CD14-positive monocyte (primary cell): ENCODE results near the gene DUS4L. TPM values are rescaled to one million over a fixed set of nuclear protein-coding genes. Genes with fewer than 3 reads are reported as not detected.
A peak's percentile ranks its signal among the peaks of the same experiment; 100 is the strongest.

ENCODE experiments used
- DNase-seq, 3 donors: peaks; one replicate each; pipeline ENCODE4 v3.0.0-alpha.2; 2011 to 2022
- H2AFZ ChIP-seq: 2 replicates; pipeline ENCODE4 v1.6.0; 2012; ENCODE audit warnings: mild to moderate bottlenecking, low read depth, low read length, inconsistent platforms; ENCODE audit not compliant: insufficient read depth, poor library complexity, severe bottlenecking
- H3K27ac ChIP-seq, 2 donors: 1 replicate in 1 of 2; 2 replicates in 1 of 2; pipeline ENCODE4 v1.5.1; 2012 to 2013; ENCODE audit warnings: low read length in 2 of 2, control low read depth in 1 of 2, inconsistent platforms in 1 of 2, low read depth in 1 of 2, mild to moderate bottlenecking in 1 of 2
- H3K27me3 ChIP-seq, 2 donors: one replicate each; pipeline versions ENCODE4 v1.6.0 to v1.6.1; 2011 to 2013; ENCODE audit warnings: low read length in 2 of 2; ENCODE audit not compliant: control insufficient read depth in 2 of 2, insufficient read depth in 2 of 2
- H3K36me3 ChIP-seq, 2 donors: replicated peaks in 1 of 2; 1 replicate in 1 of 2; 2 replicates in 1 of 2; pipeline versions ENCODE4 v1.5.1 to v1.6.1; 2012 to 2013; ENCODE audit warnings: low read length in 2 of 2, control low read depth in 1 of 2, inconsistent platforms in 1 of 2, mild to moderate bottlenecking in 1 of 2; ENCODE audit not compliant: insufficient read depth in 2 of 2, control insufficient read depth in 1 of 2
- H3K4me1 ChIP-seq, 2 donors: 1 replicate in 1 of 2; 2 replicates in 1 of 2; pipeline versions ENCODE4 v1.5.1 to v1.6.1; 2012 to 2013; ENCODE audit warnings: low read length in 2 of 2, control low read depth in 1 of 2, inconsistent platforms in 1 of 2, mild to moderate bottlenecking in 1 of 2, moderate library complexity in 1 of 2; ENCODE audit not compliant: insufficient read depth in 2 of 2, control insufficient read depth in 1 of 2
- H3K4me2 ChIP-seq: replicated peaks from 2 replicates; pipeline ENCODE3; 2012; ENCODE audit warnings: low read length, moderate library complexity, mild to moderate bottlenecking; ENCODE audit not compliant: poor library complexity, severe bottlenecking; ENCODE audit errors: extremely low read depth
- H3K4me3 ChIP-seq, 3 experiments: fragments of 200-600 bp in 1 of 3; sonication (generic) in 1 of 3; replicated peaks in 1 of 3; 1 replicate in 2 of 3; 2 replicates in 1 of 3; pipeline ENCODE4 v1.5.1; 2011 to 2013; ENCODE audit warnings: low read length in 3 of 3, mild to moderate bottlenecking in 3 of 3, control low read depth in 2 of 3, low read depth in 2 of 3, inconsistent platforms in 1 of 3, moderate library complexity in 1 of 3
- H3K79me2 ChIP-seq: 2 replicates; pipeline ENCODE4 v1.6.0; 2012; ENCODE audit warnings: mild to moderate bottlenecking, control low read depth, inconsistent platforms, low read length, moderate library complexity; ENCODE audit not compliant: insufficient read depth
- H3K9ac ChIP-seq: 2 replicates; pipeline ENCODE4 v1.6.0; 2017; ENCODE audit warnings: low read length, mild to moderate bottlenecking; ENCODE audit not compliant: insufficient read depth, poor library complexity, severe bottlenecking
- H3K9me3 ChIP-seq, 2 donors: replicated peaks in 1 of 2; 1 replicate in 1 of 2; 2 replicates in 1 of 2; pipeline versions ENCODE4 v1.5.1 to v1.6.1; 2012 to 2013; ENCODE audit warnings: low read length in 2 of 2, control low read depth in 1 of 2; ENCODE audit not compliant: control insufficient read depth in 1 of 2, insufficient read depth in 1 of 2
- H4K20me1 ChIP-seq: 2 replicates; pipeline ENCODE4 v1.6.0; 2012; ENCODE audit warnings: mild to moderate bottlenecking, low read length, control low read depth, moderate library complexity; ENCODE audit not compliant: insufficient read depth
- H3K27ac Mint-ChIP-seq, 7 donors: one replicate each; pipeline ENCODE4 v1.8.0; 2020; ENCODE audit warnings: mild to moderate bottlenecking in 7 of 7, mixed read lengths in 7 of 7, moderate library complexity in 6 of 7, inconsistent platforms in 2 of 7
- H3K27me3 Mint-ChIP-seq, 3 donors: one replicate each; pipeline ENCODE4 v1.8.0; 2021 to 2022; ENCODE audit warnings: low read depth in 3 of 3, mild to moderate bottlenecking in 3 of 3, mixed read lengths in 3 of 3, moderate library complexity in 3 of 3, inconsistent platforms in 1 of 3
- H3K36me3 Mint-ChIP-seq, 2 donors: one replicate each; pipeline ENCODE4 v1.8.0; 2020; ENCODE audit warnings: mixed read lengths in 2 of 2, inconsistent platforms in 1 of 2, mild to moderate bottlenecking in 1 of 2
- H3K4me1 Mint-ChIP-seq: one replicate; pipeline ENCODE4 v1.8.0; 2020; ENCODE audit warnings: mild to moderate bottlenecking, mixed read lengths
- H3K4me3 Mint-ChIP-seq, 2 donors: one replicate each; pipeline ENCODE4 v1.8.0; 2020; ENCODE audit warnings: mild to moderate bottlenecking in 2 of 2, mixed read lengths in 2 of 2, moderate library complexity in 1 of 2
- H3K9me3 Mint-ChIP-seq, 7 donors: one replicate each; pipeline ENCODE4 v1.8.0; 2020 to 2022; ENCODE audit warnings: mixed read lengths in 7 of 7, mild to moderate bottlenecking in 6 of 7, moderate library complexity in 6 of 7, inconsistent platforms in 2 of 7
- CTCF ChIP-seq: fragments of 200-600 bp; IDR thresholded peaks from one replicate; pipeline ENCODE4 v1.8.0; 2022; ENCODE audit warnings: antibody characterized with exemption, mild to moderate bottlenecking
- WGBS: methylation state at CpG from one replicate; pipeline ENCODE4 v1.1.5; 2013; ENCODE audit warnings: missing lambda C conversion rate; ENCODE audit not compliant: insufficient coverage; 5-methylcytosine and 5-hydroxymethylcytosine counted together
- intact Hi-C, 2 donors: fragments of 100-400 bp; cut with micrococcal nuclease; formaldehyde crosslinking; loops; one replicate each; pipeline versions ENCODE4 v1.15.0 to v1.15.1; 2023
- polyA plus RNA-seq, 3 donors: library from polyadenylated mRNA; depleted of rRNA in 1 of 3; unstranded in 2 of 3; stranded (reverse) in 1 of 3; fragments of 300-500 nt in 2 of 3; fragments of >200 nt in 1 of 3; fragmentation: Illumina TruSeq in 2 of 3; gene quantifications; 1 replicate in 2 of 3; 2 replicates in 1 of 3; pipeline ENCODE4 v1.2.3, GENCODE V29; 2012 to 2021

The DUS4L gene
- polyA plus RNA-seq, 3 donors: 1.6 to 2.3 (median 1.7) TPM

GRCh38 chr7:107584716-107585115 is 20.9 kb downstream of the DUS4L start:
- Mint-ChIP-seq H3K27ac (peak overlapping the region in 1 of 7 donors; percentile 10), H3K27me3 (peaks cover 0 to 2% (median 0%) of the 10 kb centered on the region in 3 donors), H3K4me3 (no peak overlapping the region), H3K9me3 (peaks cover 0 to 2% (median 0%) of the 10 kb centered on the region in 7 donors), H3K4me1 (peaks cover 16% of the 10 kb centered on the region), H3K36me3 (peaks cover 26 to 31% of the 10 kb centered on the region in 2 donors)
- Histone ChIP-seq H3K9ac (no peak overlapping the region), H3K36me3 (peaks cover 12 to 28% of the 10 kb centered on the region in 2 donors), H3K4me3 (no peak overlapping the region), H3K79me2 (peaks cover 5% of the 10 kb centered on the region), H3K4me1 (peaks cover 5 to 8% of the 10 kb centered on the region in 2 donors), H4K20me1 (no peaks in the 10 kb centered on the region), H3K4me2 (no peak overlapping the region), H2AFZ (no peak overlapping the region), H3K27me3 (no peaks in the 10 kb centered on the region), H3K9me3 (no peaks in the 10 kb centered on the region), H3K27ac (no peak overlapping the region)
- intact Hi-C loops: no loop called here
- no peak for DNase-seq
- TF ChIP-seq CTCF: no peak
- 100% methylated on average over 1 of the region's 2 CpGs for WGBS

DNA sequence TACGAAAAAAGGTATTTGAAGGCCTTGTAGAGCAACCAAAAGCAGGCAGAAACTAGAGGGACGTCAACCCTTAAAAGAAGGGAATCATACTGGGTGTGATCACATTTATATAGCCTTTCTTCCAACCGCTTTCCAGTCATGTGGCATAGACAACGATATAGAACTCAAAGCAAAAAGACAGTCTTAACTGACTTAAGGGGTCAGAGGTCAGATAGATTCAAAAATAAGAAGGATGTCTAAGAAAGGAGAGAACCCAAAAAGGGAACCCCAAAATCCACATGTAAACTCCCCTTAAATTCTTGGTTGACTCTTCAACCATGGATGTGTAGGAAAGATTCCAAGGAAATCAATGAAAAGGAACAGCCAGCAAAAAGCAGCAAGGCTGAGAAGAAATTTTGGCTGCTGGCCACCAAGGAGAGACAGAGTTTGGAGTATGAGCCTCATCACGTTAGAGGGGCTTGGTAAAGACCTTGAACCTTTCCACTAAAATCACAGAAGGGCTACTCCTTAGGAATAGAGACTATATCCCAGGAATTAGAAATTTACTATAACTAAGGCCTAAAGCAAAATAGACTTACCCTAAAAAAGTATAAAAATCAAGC is 24.9 kb downstream of the DUS4L start:
- intact Hi-C loops: no loop called here
- Histone ChIP-seq H3K4me3 (no peak overlapping the region), H2AFZ (no peak overlapping the region), H3K4me1 (no peaks in the 10 kb centered on the region), H3K4me2 (no peak overlapping the region), H3K79me2 (no peaks in the 10 kb centered on the region), H3K27me3 (no peaks in the 10 kb centered on the region), H3K36me3 (peaks cover 12 to 30% of the 10 kb centered on the region in 2 donors), H4K20me1 (no peaks in the 10 kb centered on the region), H3K9me3 (no peaks in the 10 kb centered on the region), H3K9ac (no peak overlapping the region), H3K27ac (no peak overlapping the region)
- DNase-seq: no peak
- H3K36me3 Mint-ChIP-seq: peaks cover 35 to 40% of the 10 kb centered on the region in 2 donors
- H3K27ac Mint-ChIP-seq: peak overlapping the region in 1 of 7 donors; percentile 42
- H3K9me3 Mint-ChIP-seq: peaks cover 0 to 2% (median 0%) of the 10 kb centered on the region in 7 donors
- H3K4me3 Mint-ChIP-seq: no peak overlapping the region
- no peaks in the 10 kb centered on the region for H3K27me3 Mint-ChIP-seq
- H3K4me1 Mint-ChIP-seq: no peaks in the 10 kb centered on the region
- no CpG with 5 or more reads among the region's 5 CpGs for whole genome bisulfite sequencing
- TF ChIP-seq CTCF: no peak
